Pancreas (tissue), 10 donors: Measurements from ENCODE around the gene CDK14. TPM values are rescaled to one million over a fixed set of nuclear protein-coding genes. Genes with fewer than 3 reads are reported as not detected.

Experiments used
- ATAC-seq, 4 donors: fragments of 200-7000 bp; cut with Tn5 transposase; one replicate each; pipeline versions ENCODE4 v1.8.0 to v1.9.1; 2020; ENCODE audit warnings: mild to moderate bottlenecking in 4 of 4, moderate library complexity in 4 of 4
- DNase-seq, 6 donors: peaks; one replicate each; pipeline ENCODE4 v3.0.0-alpha.2; 2020
- FAIRE-seq: peaks from 2 replicates; lab custom pipeline; 2012; peaks lifted over from hg19 to GRCh38; lab: Jason Lieb, UNC
- H3K27ac ChIP-seq, 4 donors: fragments of 200-600 bp; sonication (generic); 1 replicate in 3 of 4; 2 replicates in 1 of 4; pipeline versions ENCODE4 v1.5.0 to v1.8.0; 2020
- H3K27me3 ChIP-seq, 4 donors: fragments of 200-600 bp; one replicate each; pipeline ENCODE4 v1.8.0; 2021
- H3K36me3 ChIP-seq, 3 donors: fragments of 200-600 bp; sonication (generic) in 1 of 3; one replicate each; pipeline versions ENCODE4 v1.5.0 to v1.8.0; 2020 to 2021
- H3K4me1 ChIP-seq, 3 donors: fragments of 200-600 bp; one replicate each; pipeline ENCODE4 v1.8.0; 2021
- H3K4me3 ChIP-seq, 4 donors: fragments of 200-600 bp; sonication (generic) in 2 of 4; one replicate each; pipeline versions ENCODE4 v1.5.0 to v1.8.0; 2020 to 2021
- H3K9me3 ChIP-seq, 4 donors: fragments of 200-600 bp; one replicate each; pipeline ENCODE4 v1.8.0; 2021
- CTCF ChIP-seq, 4 donors: fragments of 200-600 bp; sonication (generic) in 3 of 4; IDR thresholded peaks; one replicate each; pipeline versions ENCODE4 v1.5.0 to v1.8.0; 2021; ENCODE audit warnings: antibody characterized with exemption in 4 of 4
- WGBS, 2 donors: extraction: QIAGEN DNeasy Blood & Tissue Kit; methylation state at CpG; one replicate each; pipeline ENCODE4 v1.1.7; 2013; 5-methylcytosine and 5-hydroxymethylcytosine counted together
- intact Hi-C, 3 donors: fragments of 100-400 bp; cut with DNase I; formaldehyde crosslinking; loops; one replicate each; pipeline versions ENCODE4 v1.11.1 to v1.14.2; 2022
- polyA plus RNA-seq, 2 donors: library from polyadenylated mRNA; stranded (reverse); fragments of 200-250 nt; gene quantifications; one replicate each; pipeline ENCODE4 v1.2.3, GENCODE V29; 2013
- total RNA-seq, 6 donors: library from RNA; stranded (reverse); fragmentation: NEBNext Ultra II Directional in 4 of 6; extraction: Animal tissue kit (Norgen Biotek cat#: 25700) in 4 of 6; gene quantifications; one replicate each; pipeline versions ENCODE4 v1.2.1 to v1.2.4, GENCODE V29; 2021 to 2023
- donor health status: healthy with polysubstance abuse.
- donor health status: DM: no; HTN: no; CAD: no; lungs with moderate emphysema.
- donor health status: DM: no; HTN: no; CAD: no.
- donor health status: control.
- donor health status: control.
- donor health status: Bipolar disorder and iron deficiency.
- donor health status: DM: yes; HTN: yes; CAD: no.
- donor health status: DM: no; HTN: no; CAD: no.
- donor health status: DM: no; HTN: no; CAD: no.
- donor health status: DM: yes; HTN: yes; CAD: no.

Gene CDK14
- total and polyA plus RNA-seq, 8 donors: 4.5 to 48.3 (median 24.7) TPM

- DNase-seq: no peak
- no peaks in the 10 kb centered on the region for H3K36me3 ChIP-seq
- peak overlapping the region; percentile 63 to 82 (median 74) for H3K4me3 ChIP-seq
- intact Hi-C loops: no loop called here
- no peak for FAIRE-seq
- H3K27ac ChIP-seq: peak overlapping the region in 3 of 4 donors; percentile 35 to 85 (median 83)
- TF ChIP-seq CTCF (IDR thresholded peaks at IDR 0.05): no peak
- 16 to 21% methylated on average over 9 to 10 of the region's 10 CpGs for WGBS, 2 donors
- no peaks in the 10 kb centered on the region for H3K27me3 ChIP-seq
- H3K4me1 ChIP-seq: no peaks in the 10 kb centered on the region
- peak; percentile 14 to 40 (median 14) for ATAC-seq
- no peaks in the 10 kb centered on the region for H3K9me3 ChIP-seq
Measured at GRCh38 chr7:90595342-90595800, 750 bp upstream of the CDK14 start.

GRCh38 chr7:90596671-90597562 lies 796 bp downstream of the CDK14 start:
- H3K27ac ChIP-seq: peak overlapping the region; percentile 35 to 85 (median 66)

GRCh38 chr7:90597563-90598253 lies 1.6 kb downstream of the CDK14 start:
- no peak for DNase-seq
- TF ChIP-seq CTCF (IDR thresholded peaks at IDR 0.05): no peak
- Histone ChIP-seq H3K36me3 (no peaks in the 10 kb centered on the region), H3K9me3 (no peaks in the 10 kb centered on the region), H3K27ac (peak overlapping the region in 1 of 4 donors; percentile 85), H3K4me1 (no peaks in the 10 kb centered on the region), H3K4me3 (peak overlapping the region in 3 of 4 donors; percentile 69 to 82 (median 78)), H3K27me3 (no peaks in the 10 kb centered on the region)
- 9 to 15% methylated on average over 10 of the region's 10 CpGs for WGBS, 2 donors
- FAIRE-seq: no peak
- intact Hi-C loops: no loop called here
- no peak for ATAC-seq

More at GRCh38 chr7:90596671-90597562, 796 bp downstream of the CDK14 start:
- Histone ChIP-seq H3K4me3 (peak overlapping the region; percentile 63 to 82 (median 74)), H3K9me3 (no peaks in the 10 kb centered on the region), H3K4me1 (no peaks in the 10 kb centered on the region), H3K36me3 (no peaks in the 10 kb centered on the region), H3K27me3 (no peaks in the 10 kb centered on the region)
- TF ChIP-seq CTCF (IDR thresholded peaks at IDR 0.05): no peak
- FAIRE-seq (no peak), ATAC-seq (peak; percentile 18 to 30 (median 22)), DNase-seq (peak in 2 of 6 donors; percentile 7 to 25)
- 1% methylated on average over 39 to 47 of the region's 47 CpGs for WGBS, 2 donors
- intact Hi-C loops: no loop called here

GRCh38 chr7:90599038-90599437 lies 2.9 kb downstream of the CDK14 start:
- intact Hi-C loops: no loop called here
- Histone ChIP-seq H3K9me3 (no peaks in the 10 kb centered on the region), H3K27ac (no peak overlapping the region), H3K27me3 (no peaks in the 10 kb centered on the region), H3K4me3 (no peak overlapping the region), H3K4me1 (no peaks in the 10 kb centered on the region), H3K36me3 (no peaks in the 10 kb centered on the region)
- FAIRE-seq: no peak
- no peak for DNase-seq
- ATAC-seq: no peak
- 54 to 62% methylated on average over 4 of the region's 4 CpGs for WGBS, 2 donors
- no peak for TF ChIP-seq CTCF (IDR thresholded peaks at IDR 0.05)
